CD14-positive monocyte (primary cell): Measurements from ENCODE around the gene TTC9C. TPM values are rescaled to one million over a fixed set of nuclear protein-coding genes. Genes with fewer than 3 reads are reported as not detected.

ENCODE experiments used
- DNase-seq, 3 donors: peaks; one replicate each; pipeline ENCODE4 v3.0.0-alpha.2; 2011 to 2022
- H2AFZ ChIP-seq: 2 replicates; pipeline ENCODE4 v1.6.0; 2012; ENCODE audit warnings: mild to moderate bottlenecking, low read depth, low read length, inconsistent platforms; ENCODE audit not compliant: insufficient read depth, poor library complexity, severe bottlenecking
- H3K27ac ChIP-seq, 2 donors: 1 replicate in 1 of 2; 2 replicates in 1 of 2; pipeline ENCODE4 v1.5.1; 2012 to 2013; ENCODE audit warnings: low read length in 2 of 2, control low read depth in 1 of 2, inconsistent platforms in 1 of 2, low read depth in 1 of 2, mild to moderate bottlenecking in 1 of 2
- H3K27me3 ChIP-seq, 2 donors: one replicate each; pipeline versions ENCODE4 v1.6.0 to v1.6.1; 2011 to 2013; ENCODE audit warnings: low read length in 2 of 2; ENCODE audit not compliant: control insufficient read depth in 2 of 2, insufficient read depth in 2 of 2
- H3K36me3 ChIP-seq, 2 donors: replicated peaks in 1 of 2; 1 replicate in 1 of 2; 2 replicates in 1 of 2; pipeline versions ENCODE4 v1.5.1 to v1.6.1; 2012 to 2013; ENCODE audit warnings: low read length in 2 of 2, control low read depth in 1 of 2, inconsistent platforms in 1 of 2, mild to moderate bottlenecking in 1 of 2; ENCODE audit not compliant: insufficient read depth in 2 of 2, control insufficient read depth in 1 of 2
- H3K4me1 ChIP-seq, 2 donors: 1 replicate in 1 of 2; 2 replicates in 1 of 2; pipeline versions ENCODE4 v1.5.1 to v1.6.1; 2012 to 2013; ENCODE audit warnings: low read length in 2 of 2, control low read depth in 1 of 2, inconsistent platforms in 1 of 2, mild to moderate bottlenecking in 1 of 2, moderate library complexity in 1 of 2; ENCODE audit not compliant: insufficient read depth in 2 of 2, control insufficient read depth in 1 of 2
- H3K4me2 ChIP-seq: replicated peaks from 2 replicates; pipeline ENCODE3; 2012; ENCODE audit warnings: low read length, moderate library complexity, mild to moderate bottlenecking; ENCODE audit not compliant: poor library complexity, severe bottlenecking; ENCODE audit errors: extremely low read depth
- H3K4me3 ChIP-seq, 3 experiments: fragments of 200-600 bp in 1 of 3; sonication (generic) in 1 of 3; replicated peaks in 1 of 3; 1 replicate in 2 of 3; 2 replicates in 1 of 3; pipeline ENCODE4 v1.5.1; 2011 to 2013; ENCODE audit warnings: low read length in 3 of 3, mild to moderate bottlenecking in 3 of 3, control low read depth in 2 of 3, low read depth in 2 of 3, inconsistent platforms in 1 of 3, moderate library complexity in 1 of 3
- H3K79me2 ChIP-seq: 2 replicates; pipeline ENCODE4 v1.6.0; 2012; ENCODE audit warnings: mild to moderate bottlenecking, control low read depth, inconsistent platforms, low read length, moderate library complexity; ENCODE audit not compliant: insufficient read depth
- H3K9ac ChIP-seq: 2 replicates; pipeline ENCODE4 v1.6.0; 2017; ENCODE audit warnings: low read length, mild to moderate bottlenecking; ENCODE audit not compliant: insufficient read depth, poor library complexity, severe bottlenecking
- H3K9me3 ChIP-seq, 2 donors: replicated peaks in 1 of 2; 1 replicate in 1 of 2; 2 replicates in 1 of 2; pipeline versions ENCODE4 v1.5.1 to v1.6.1; 2012 to 2013; ENCODE audit warnings: low read length in 2 of 2, control low read depth in 1 of 2; ENCODE audit not compliant: control insufficient read depth in 1 of 2, insufficient read depth in 1 of 2
- H4K20me1 ChIP-seq: 2 replicates; pipeline ENCODE4 v1.6.0; 2012; ENCODE audit warnings: mild to moderate bottlenecking, low read length, control low read depth, moderate library complexity; ENCODE audit not compliant: insufficient read depth
- H3K27ac Mint-ChIP-seq, 7 donors: one replicate each; pipeline ENCODE4 v1.8.0; 2020; ENCODE audit warnings: mild to moderate bottlenecking in 7 of 7, mixed read lengths in 7 of 7, moderate library complexity in 6 of 7, inconsistent platforms in 2 of 7
- H3K27me3 Mint-ChIP-seq, 3 donors: one replicate each; pipeline ENCODE4 v1.8.0; 2021 to 2022; ENCODE audit warnings: low read depth in 3 of 3, mild to moderate bottlenecking in 3 of 3, mixed read lengths in 3 of 3, moderate library complexity in 3 of 3, inconsistent platforms in 1 of 3
- H3K36me3 Mint-ChIP-seq, 2 donors: one replicate each; pipeline ENCODE4 v1.8.0; 2020; ENCODE audit warnings: mixed read lengths in 2 of 2, inconsistent platforms in 1 of 2, mild to moderate bottlenecking in 1 of 2
- H3K4me1 Mint-ChIP-seq: one replicate; pipeline ENCODE4 v1.8.0; 2020; ENCODE audit warnings: mild to moderate bottlenecking, mixed read lengths
- H3K4me3 Mint-ChIP-seq, 2 donors: one replicate each; pipeline ENCODE4 v1.8.0; 2020; ENCODE audit warnings: mild to moderate bottlenecking in 2 of 2, mixed read lengths in 2 of 2, moderate library complexity in 1 of 2
- H3K9me3 Mint-ChIP-seq, 7 donors: one replicate each; pipeline ENCODE4 v1.8.0; 2020 to 2022; ENCODE audit warnings: mixed read lengths in 7 of 7, mild to moderate bottlenecking in 6 of 7, moderate library complexity in 6 of 7, inconsistent platforms in 2 of 7
- WGBS: methylation state at CpG from one replicate; pipeline ENCODE4 v1.1.5; 2013; ENCODE audit warnings: missing lambda C conversion rate; ENCODE audit not compliant: insufficient coverage; 5-methylcytosine and 5-hydroxymethylcytosine counted together
- intact Hi-C, 2 donors: fragments of 100-400 bp; cut with micrococcal nuclease; formaldehyde crosslinking; loops; one replicate each; pipeline versions ENCODE4 v1.15.0 to v1.15.1; 2023
- polyA plus RNA-seq, 3 donors: library from polyadenylated mRNA; depleted of rRNA in 1 of 3; unstranded in 2 of 3; stranded (reverse) in 1 of 3; fragments of 300-500 nt in 2 of 3; fragments of >200 nt in 1 of 3; fragmentation: Illumina TruSeq in 2 of 3; gene quantifications; 1 replicate in 2 of 3; 2 replicates in 1 of 3; pipeline ENCODE4 v1.2.3, GENCODE V29; 2012 to 2021
- TF ChIP-seq, protein P1 (sequence below): fragments of 200-600 bp; IDR thresholded peaks from one replicate; pipeline ENCODE4 v1.8.0; 2022; ENCODE audit warnings: antibody characterized with exemption, mild to moderate bottlenecking

Gene TTC9C
- polyA plus RNA-seq, 3 donors, result 17.9 to 21.6 (median 20.4) TPM

DNA sequence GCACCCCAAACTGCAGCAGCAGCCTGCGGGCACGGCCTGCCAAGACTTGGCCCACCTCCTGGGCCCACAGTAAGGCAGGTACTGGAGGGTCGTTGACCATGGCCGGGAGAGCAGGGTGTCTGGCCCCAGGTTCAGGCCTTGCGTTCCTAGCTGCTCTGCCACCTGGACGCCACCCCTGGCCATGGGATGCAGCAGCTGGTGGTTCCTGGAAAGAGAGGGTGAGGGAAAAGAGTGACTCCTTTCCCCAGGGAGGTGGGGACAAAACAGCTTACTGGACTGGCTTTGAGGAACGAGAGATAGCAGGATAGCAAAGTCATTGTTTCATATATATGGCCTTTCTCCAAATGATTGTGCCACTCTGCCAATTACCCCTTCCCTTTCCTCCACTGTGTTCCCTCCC, 22.9 kb upstream of the TTC9C start:
- peak overlapping the region; percentile 78 to 85 for H3K27ac ChIP-seq
- intact Hi-C loops, result loop anchor here (5.0 to 10.0 kb wide), 2 partner anchors 53 to 111 kb away; partner anchors contain the start of genes TUT1 (in 2 of the 2) and INTS5 (in 1 of the 2)
- Mint-ChIP-seq H3K27ac (peak overlapping the region; percentile 89 to 99 (median 94)), H3K4me1 (peaks cover 57% of the 10 kb centered on the region), H3K36me3 (peaks cover 13 to 21% of the 10 kb centered on the region in 2 donors), H3K4me3 (peak overlapping the region; percentile 89 to 92), H3K27me3 (no peaks in the 10 kb centered on the region), H3K9me3 (peaks cover 0 to 3% (median 0%) of the 10 kb centered on the region in 7 donors)
- peak overlapping the region; percentile 93 for H3K4me2 ChIP-seq
- WGBS, result 84% methylated on average over 5 of the region's 7 CpGs
- peak overlapping the region; percentile 96 for H2AFZ ChIP-seq
- H3K9me3 ChIP-seq, result no peaks in the 10 kb centered on the region
- H3K4me3 ChIP-seq, result peak overlapping the region; percentile 70 to 91 (median 84)
- H3K9ac ChIP-seq, result peak overlapping the region; percentile 75
- peaks cover 65 to 81% of the 10 kb centered on the region in 2 donors for H3K4me1 ChIP-seq
- no peaks in the 10 kb centered on the region for H4K20me1 ChIP-seq
- H3K27me3 ChIP-seq, result no peaks in the 10 kb centered on the region
- peaks cover under 1 to 8% of the 10 kb centered on the region in 2 donors for H3K36me3 ChIP-seq
- TF ChIP-seq, protein P1, sequence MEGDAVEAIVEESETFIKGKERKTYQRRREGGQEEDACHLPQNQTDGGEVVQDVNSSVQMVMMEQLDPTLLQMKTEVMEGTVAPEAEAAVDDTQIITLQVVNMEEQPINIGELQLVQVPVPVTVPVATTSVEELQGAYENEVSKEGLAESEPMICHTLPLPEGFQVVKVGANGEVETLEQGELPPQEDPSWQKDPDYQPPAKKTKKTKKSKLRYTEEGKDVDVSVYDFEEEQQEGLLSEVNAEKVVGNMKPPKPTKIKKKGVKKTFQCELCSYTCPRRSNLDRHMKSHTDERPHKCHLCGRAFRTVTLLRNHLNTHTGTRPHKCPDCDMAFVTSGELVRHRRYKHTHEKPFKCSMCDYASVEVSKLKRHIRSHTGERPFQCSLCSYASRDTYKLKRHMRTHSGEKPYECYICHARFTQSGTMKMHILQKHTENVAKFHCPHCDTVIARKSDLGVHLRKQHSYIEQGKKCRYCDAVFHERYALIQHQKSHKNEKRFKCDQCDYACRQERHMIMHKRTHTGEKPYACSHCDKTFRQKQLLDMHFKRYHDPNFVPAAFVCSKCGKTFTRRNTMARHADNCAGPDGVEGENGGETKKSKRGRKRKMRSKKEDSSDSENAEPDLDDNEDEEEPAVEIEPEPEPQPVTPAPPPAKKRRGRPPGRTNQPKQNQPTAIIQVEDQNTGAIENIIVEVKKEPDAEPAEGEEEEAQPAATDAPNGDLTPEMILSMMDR, result no peak
- H3K79me2 ChIP-seq, result peaks cover 10% of the 10 kb centered on the region
- peak in 2 of 3 donors; percentile 44 to 48 for DNase-seq

DNA sequence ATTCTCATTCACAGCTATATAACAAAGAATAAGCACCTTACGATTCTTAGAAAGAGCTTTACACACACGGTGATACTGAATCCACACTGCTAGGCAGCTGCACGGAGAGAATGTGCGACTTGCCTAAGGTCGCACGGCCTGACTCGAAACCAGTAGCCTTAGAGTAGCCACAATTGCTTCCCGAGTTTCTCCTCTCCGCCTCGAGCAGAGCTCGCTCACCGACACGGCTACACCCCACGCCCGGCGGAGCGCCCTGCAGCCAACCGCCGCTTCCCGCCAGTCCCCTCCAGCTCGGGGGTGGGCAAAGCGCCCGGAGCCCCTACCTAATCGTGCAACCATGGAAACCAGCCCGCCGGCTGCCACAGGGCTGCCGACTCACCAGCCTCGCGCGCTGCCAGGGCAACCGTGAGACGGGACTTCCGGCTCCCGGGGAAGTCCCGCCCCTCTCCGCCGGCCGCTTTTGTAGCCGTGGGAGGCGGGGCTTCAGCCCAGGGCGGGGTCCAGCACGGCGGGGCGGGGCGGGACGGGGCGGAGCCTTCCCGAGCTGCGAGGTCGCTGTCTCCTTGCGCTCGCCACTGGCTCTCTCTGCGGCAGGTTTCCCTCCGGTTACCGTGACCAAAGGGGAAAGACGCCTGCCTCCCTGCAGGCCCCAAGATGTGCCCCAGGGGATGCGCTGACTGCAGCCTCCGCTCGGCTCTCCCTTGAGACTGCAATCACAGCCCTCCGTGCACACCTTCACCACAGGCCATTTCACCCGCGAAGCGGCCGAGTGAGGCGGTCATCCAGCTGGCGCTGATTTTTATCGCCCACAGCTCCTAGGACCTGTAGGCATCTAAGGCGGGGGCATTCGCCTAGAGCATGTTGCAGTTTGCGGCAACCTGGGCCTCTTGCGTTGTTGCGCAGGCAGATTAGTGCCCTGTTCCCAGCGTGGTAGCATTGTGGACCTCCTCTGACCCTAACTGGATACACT, 22.1 kb upstream of the TTC9C start:
- no peaks in the 10 kb centered on the region for H3K27me3 ChIP-seq
- H2AFZ ChIP-seq, result peak overlapping the region; percentile 96
- H3K79me2 ChIP-seq, result peaks cover 10% of the 10 kb centered on the region
- Mint-ChIP-seq H3K27ac (peak overlapping the region; percentile 89 to 99 (median 94)), H3K9me3 (peaks cover 0 to 3% (median 0%) of the 10 kb centered on the region in 7 donors), H3K4me1 (peaks cover 57% of the 10 kb centered on the region), H3K27me3 (no peaks in the 10 kb centered on the region), H3K36me3 (peaks cover 12 to 22% of the 10 kb centered on the region in 2 donors), H3K4me3 (peak overlapping the region; percentile 89 to 92)
- peaks cover 6 to 9% of the 10 kb centered on the region in 2 donors for H3K36me3 ChIP-seq
- DNase-seq, result peak; percentile 89 to 93 (median 91)
- TF ChIP-seq, protein P1, result no peak
- H3K9ac ChIP-seq, result peak overlapping the region; percentile 75
- H3K9me3 ChIP-seq, result no peaks in the 10 kb centered on the region
- no peaks in the 10 kb centered on the region for H4K20me1 ChIP-seq
- H3K4me3 ChIP-seq, result peak overlapping the region; percentile 70 to 91 (median 84)
- H3K27ac ChIP-seq, result peak overlapping the region; percentile 78 to 85
- H3K4me1 ChIP-seq, result peaks cover 67 to 85% of the 10 kb centered on the region in 2 donors
- 7% methylated on average over 73 of the region's 73 CpGs for WGBS
- intact Hi-C loops, result loop anchor here (5.0 to 10.0 kb wide), 2 partner anchors 54 to 111 kb away; partner anchors contain the start of genes TUT1 (in 2 of the 2) and INTS5 (in 1 of the 2)
- H3K4me2 ChIP-seq, result peak overlapping the region; percentile 93
